WI38 (cell line): ENCODE measurements around the gene OR9G1.

Experiments
- H3K4me3 ChIP-seq: 2 replicates; pipeline ENCODE4 v1.5.1; 2011; ENCODE audit warnings: low read depth, mild to moderate bottlenecking, control low read depth, low read length
- CTCF ChIP-seq: IDR thresholded peaks from 2 replicates; pipeline ENCODE4 v1.5.1; 2012; ENCODE audit warnings: low read depth, mild to moderate bottlenecking, control low read depth, low read length

The OR9G1 gene

GRCh38 chr11:56700242-56700913 lies 1.5 kb downstream of the OR9G1 start:
- no peak for TF ChIP-seq CTCF
- no peak overlapping the region for H3K4me3 ChIP-seq

GRCh38 chr11:56700914-56701485 lies 2.1 kb downstream of the OR9G1 start:
- no peak for TF ChIP-seq CTCF
- no peak overlapping the region for H3K4me3 ChIP-seq

- no peak overlapping the region for H3K4me3 ChIP-seq
- no peak for TF ChIP-seq CTCF
Measured at GRCh38 chr11:56705784-56706396, 7.0 kb downstream of the OR9G1 start.

GRCh38 chr11:56706486-56706885 lies 7.6 kb downstream of the OR9G1 start:
- H3K4me3 ChIP-seq: no peak overlapping the region

GRCh38 chr11:56714206-56714605 lies 15.3 kb downstream of the OR9G1 start:
- no peak for TF ChIP-seq CTCF
- no peak overlapping the region for H3K4me3 ChIP-seq

More at GRCh38 chr11:56706486-56706885, 7.6 kb downstream of the OR9G1 start:
- TF ChIP-seq CTCF: no peak

- H3K4me3 ChIP-seq: no peak overlapping the region
- no peak for TF ChIP-seq CTCF
Measured at GRCh38 chr11:56716379-56716854, 17.5 kb downstream of the OR9G1 start.

GRCh38 chr11:56720513-56720912 lies 21.6 kb downstream of the OR9G1 start:
- no peak overlapping the region for H3K4me3 ChIP-seq
- TF ChIP-seq CTCF: no peak
